ENCODE results near the gene SEMA6B.
"Not testable (repeated sequence)": the region's sequence is repeated elsewhere in the genome, so short reads cannot be mapped to it uniquely, and the experiment has no call there.

SEMA6B gene

GRCh38 chr19:4597278-4597974 lies 37.9 kb upstream of the SEMA6B start:
- Histone ChIP-seq H3K4me3 (ENCODE audit: low read depth in 1 of 2, low read length in 1 of 2) (no peak overlapping the region), H3K4me1 (ENCODE audit: control insufficient read depth in 1 of 2, insufficient read depth in 1 of 2, low read depth in 1 of 2, low read length in 1 of 2) (peaks cover 3 to 8% of the 10 kb centered on the region in 2 experiments), H3K36me3 (no peaks in the 10 kb centered on the region), H3K27ac (no peak overlapping the region), H3K9me3 (no peaks in the 10 kb centered on the region), H3K27me3 (peaks cover 99% of the 10 kb centered on the region)
- TF ChIP-seq, protein P1, sequence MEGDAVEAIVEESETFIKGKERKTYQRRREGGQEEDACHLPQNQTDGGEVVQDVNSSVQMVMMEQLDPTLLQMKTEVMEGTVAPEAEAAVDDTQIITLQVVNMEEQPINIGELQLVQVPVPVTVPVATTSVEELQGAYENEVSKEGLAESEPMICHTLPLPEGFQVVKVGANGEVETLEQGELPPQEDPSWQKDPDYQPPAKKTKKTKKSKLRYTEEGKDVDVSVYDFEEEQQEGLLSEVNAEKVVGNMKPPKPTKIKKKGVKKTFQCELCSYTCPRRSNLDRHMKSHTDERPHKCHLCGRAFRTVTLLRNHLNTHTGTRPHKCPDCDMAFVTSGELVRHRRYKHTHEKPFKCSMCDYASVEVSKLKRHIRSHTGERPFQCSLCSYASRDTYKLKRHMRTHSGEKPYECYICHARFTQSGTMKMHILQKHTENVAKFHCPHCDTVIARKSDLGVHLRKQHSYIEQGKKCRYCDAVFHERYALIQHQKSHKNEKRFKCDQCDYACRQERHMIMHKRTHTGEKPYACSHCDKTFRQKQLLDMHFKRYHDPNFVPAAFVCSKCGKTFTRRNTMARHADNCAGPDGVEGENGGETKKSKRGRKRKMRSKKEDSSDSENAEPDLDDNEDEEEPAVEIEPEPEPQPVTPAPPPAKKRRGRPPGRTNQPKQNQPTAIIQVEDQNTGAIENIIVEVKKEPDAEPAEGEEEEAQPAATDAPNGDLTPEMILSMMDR (IDR thresholded peaks at IDR 0.05), result no peak

DNA sequence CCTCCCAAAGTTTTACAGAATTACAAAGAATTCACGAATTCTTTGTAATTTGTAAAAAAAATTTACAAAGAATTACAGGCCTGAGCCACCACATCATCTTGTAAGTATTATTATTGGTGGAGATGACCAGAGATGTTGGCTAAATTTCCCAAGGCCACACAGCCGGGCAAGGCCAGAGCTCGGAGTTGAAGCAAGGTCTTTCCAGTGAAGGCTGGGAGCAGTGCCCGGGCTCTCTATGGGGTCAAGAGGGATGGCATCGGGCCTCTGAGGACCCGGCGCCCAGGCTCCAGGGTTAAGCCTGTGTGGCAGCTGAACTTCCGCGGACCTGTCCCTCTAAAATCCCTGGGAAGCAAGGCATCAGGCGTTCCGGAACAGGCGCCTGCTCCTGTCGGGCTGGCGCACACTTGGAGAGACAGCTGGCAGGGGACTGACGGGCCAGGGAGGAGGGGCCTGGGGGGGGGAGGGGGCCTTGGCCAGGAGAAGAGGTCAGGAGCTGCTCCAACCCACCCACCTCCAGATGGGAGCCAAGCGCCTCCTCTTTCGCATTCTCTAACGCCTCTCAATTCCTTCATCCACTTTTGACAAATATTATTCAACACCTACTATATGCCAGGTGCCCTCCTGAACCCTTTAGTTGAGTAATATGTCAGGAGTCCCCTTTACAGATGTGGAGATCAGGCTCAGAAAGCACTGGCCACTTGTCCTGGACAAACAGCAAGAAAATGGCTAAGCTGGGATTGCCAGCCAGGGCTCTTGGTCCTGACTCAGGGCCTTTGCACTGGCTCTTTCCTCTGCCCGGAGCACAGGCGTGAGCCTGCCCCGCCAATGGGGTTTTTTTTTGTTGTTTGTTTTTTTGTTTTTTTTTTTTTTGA lies 36.8 kb upstream of the SEMA6B start:
- Histone ChIP-seq H3K4me1 (ENCODE audit: control insufficient read depth in 1 of 2, insufficient read depth in 1 of 2, low read depth in 1 of 2, low read length in 1 of 2) (peaks cover 3 to 8% of the 10 kb centered on the region in 2 experiments), H3K36me3 (no peaks in the 10 kb centered on the region), H3K27me3 (peaks cover 100% of the 10 kb centered on the region), H3K27ac (no peak overlapping the region), H3K4me3 (ENCODE audit: low read depth in 1 of 2, low read length in 1 of 2) (no peak overlapping the region), H3K9me3 (no peaks in the 10 kb centered on the region)
- TF ChIP-seq, protein P1 (IDR thresholded peaks at IDR 0.05), result no peak

- H3K4me3 ChIP-seq (ENCODE audit: low read depth in 1 of 2, low read length in 1 of 2); H3K36me3 ChIP-seq; H3K4me1 ChIP-seq (ENCODE audit: control insufficient read depth in 1 of 2, insufficient read depth in 1 of 2, low read depth in 1 of 2, low read length in 1 of 2); H3K27ac ChIP-seq; H3K9me3 ChIP-seq: not testable (repeated sequence)
- peaks cover 100% of the 10 kb centered on the region for H3K27me3 ChIP-seq
These were observed 35.7 kb upstream of the SEMA6B start for GRCh38 chr19:4595158-4595557.

DNA sequence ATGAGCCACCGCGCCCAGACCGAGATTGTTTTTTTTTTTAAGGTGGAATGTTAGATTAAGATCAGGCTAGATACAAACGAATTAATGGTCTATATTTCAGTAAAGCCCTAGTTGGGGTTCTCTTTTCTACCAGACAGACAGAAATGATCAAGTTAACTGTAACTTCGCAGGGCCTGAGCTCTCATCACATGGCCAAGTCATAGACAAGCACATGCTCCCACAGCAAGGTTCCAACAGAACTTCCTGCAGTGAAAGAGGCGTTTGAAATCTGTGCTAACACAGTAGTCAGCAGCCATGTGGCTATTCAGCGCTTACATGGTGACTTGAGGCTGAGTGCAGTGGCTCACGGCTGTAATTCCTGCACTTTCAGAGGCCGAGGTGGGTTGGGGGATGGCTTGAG lies 34.7 kb upstream of the SEMA6B start:
- peaks cover 3 to 8% of the 10 kb centered on the region in 2 experiments for H3K4me1 ChIP-seq (ENCODE audit: control insufficient read depth in 1 of 2, insufficient read depth in 1 of 2, low read depth in 1 of 2, low read length in 1 of 2)
- no peak overlapping the region for H3K4me3 ChIP-seq (ENCODE audit: low read depth in 1 of 2, low read length in 1 of 2)
- no peaks in the 10 kb centered on the region for H3K36me3 ChIP-seq
- H3K9me3 ChIP-seq, result no peaks in the 10 kb centered on the region
- peaks cover 97% of the 10 kb centered on the region for H3K27me3 ChIP-seq
- TF ChIP-seq, protein P1 (IDR thresholded peaks at IDR 0.05), result no peak
- no peak overlapping the region for H3K27ac ChIP-seq

GRCh38 chr19:4593409-4593851 lies 33.9 kb upstream of the SEMA6B start:
- H3K27me3 ChIP-seq, result peaks cover 90% of the 10 kb centered on the region
- H3K9me3 ChIP-seq, result no peaks in the 10 kb centered on the region
- H3K4me1 ChIP-seq (ENCODE audit: control insufficient read depth in 1 of 2, insufficient read depth in 1 of 2, low read depth in 1 of 2, low read length in 1 of 2), result peaks cover 3 to 4% of the 10 kb centered on the region in 2 experiments
- no peak overlapping the region for H3K27ac ChIP-seq
- TF ChIP-seq, protein P1 (IDR thresholded peaks at IDR 0.05), result no peak
- H3K36me3 ChIP-seq, result no peaks in the 10 kb centered on the region
- no peak overlapping the region for H3K4me3 ChIP-seq (ENCODE audit: low read depth in 1 of 2, low read length in 1 of 2)

DNA sequence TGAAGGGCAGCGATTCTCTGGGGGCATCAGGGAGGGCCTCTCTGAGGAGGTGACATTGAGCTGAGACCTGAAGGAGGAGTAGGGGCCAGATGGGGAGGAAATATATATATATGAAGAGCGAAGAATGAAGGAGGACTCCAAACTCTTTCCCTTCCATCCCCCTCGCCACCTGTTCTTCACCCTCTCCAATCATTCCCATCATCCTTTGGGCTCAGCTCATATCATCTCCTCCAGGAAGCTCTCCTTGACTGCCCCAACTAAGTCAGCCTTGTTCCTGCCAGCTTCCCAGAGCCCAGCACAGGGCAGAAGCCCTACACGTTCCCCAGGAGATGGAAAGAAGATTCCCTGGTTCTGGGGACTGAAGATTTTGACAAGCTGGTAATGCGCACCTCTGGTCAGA lies 33.0 kb upstream of the SEMA6B start:
- Histone ChIP-seq H3K4me3 (ENCODE audit: low read depth in 1 of 2, low read length in 1 of 2) (no peak overlapping the region), H3K9me3 (no peaks in the 10 kb centered on the region), H3K27me3 (peaks cover 85% of the 10 kb centered on the region), H3K36me3 (no peaks in the 10 kb centered on the region), H3K27ac (no peak overlapping the region), H3K4me1 (ENCODE audit: control insufficient read depth in 1 of 2, insufficient read depth in 1 of 2, low read depth in 1 of 2, low read length in 1 of 2) (no peaks in the 10 kb centered on the region)
- TF ChIP-seq, protein P1 (IDR thresholded peaks at IDR 0.05), result no peak
